DND-41 (cell line): ENCODE results near the gene LRPPRC.

Experiments used
- CTCF ChIP-seq: IDR thresholded peaks from 2 replicates; pipeline ENCODE4 v1.5.1; 2012; ENCODE audit warnings: borderline replicate concordance, low read length, moderate library complexity, mild to moderate bottlenecking; ENCODE audit not compliant: poor library complexity, severe bottlenecking; ENCODE audit errors: extremely low read depth
- EZH2 ChIP-seq: IDR thresholded peaks from 3 replicates; pipeline ENCODE4 v1.6.1; 2012; ENCODE audit warnings: borderline replicate concordance, low read depth, mild to moderate bottlenecking, moderate library complexity, low read length, inconsistent platforms; ENCODE audit not compliant: severe bottlenecking

DNA sequence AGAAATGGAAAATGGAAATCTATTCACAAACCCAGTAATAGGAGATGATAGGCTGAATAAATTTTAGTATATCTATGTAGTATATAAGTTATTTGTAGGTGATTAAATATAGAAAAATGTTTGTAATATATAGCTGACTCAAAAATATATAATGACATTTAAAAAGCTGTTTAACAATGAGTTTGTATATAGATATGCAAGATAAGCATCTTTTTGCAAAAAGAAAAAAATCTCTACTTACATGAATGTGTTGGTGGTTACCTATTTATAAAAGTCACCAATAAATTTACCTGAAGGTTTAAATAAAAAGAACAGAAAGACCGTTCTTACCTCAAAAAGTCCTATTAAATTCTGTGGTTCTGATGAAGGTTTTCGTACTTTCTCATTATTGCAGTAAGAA is 71.3 kb downstream of the LRPPRC start:
- no peak for TF ChIP-seq CTCF
- no peak for TF ChIP-seq EZH2
